Measurements from ENCODE around the gene SLC34A2.
"Not testable (repeated sequence)": the region's sequence is repeated elsewhere in the genome, so short reads cannot be mapped to it uniquely, and the experiment has no call there.

The SLC34A2 gene

DNA sequence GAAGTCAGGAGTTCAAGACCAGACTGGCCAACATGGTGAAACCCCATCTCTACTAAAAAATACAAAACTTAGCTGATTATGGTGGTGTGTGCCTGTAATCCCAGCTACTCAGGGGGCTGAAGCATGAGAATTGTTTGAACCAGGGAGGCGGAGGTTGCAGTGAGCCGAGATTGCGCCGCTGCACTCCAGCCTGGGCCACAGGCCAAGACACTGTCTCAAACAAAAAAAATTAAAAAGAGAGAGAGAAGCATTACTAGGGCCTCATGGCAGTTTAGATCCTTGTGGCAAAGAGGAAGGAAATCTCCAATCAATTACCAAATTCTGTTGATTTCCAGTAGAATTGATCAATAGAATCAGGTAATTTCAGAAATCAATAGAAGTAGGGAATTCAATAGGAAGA lies 16.8 kb upstream of the SLC34A2 start:
- Mint-ChIP-seq H3K9me3 (no peaks in the 10 kb centered on the region), H3K4me3 (no peak overlapping the region), H3K27ac (no peak overlapping the region), H3K36me3 (ENCODE audit: low read depth) (no peaks in the 10 kb centered on the region), H3K27me3 (no peaks in the 10 kb centered on the region), H3K4me1 (ENCODE audit: low read depth) (no peaks in the 10 kb centered on the region)
- intact Hi-C loops (cut with micrococcal nuclease), result no loop called here

DNA sequence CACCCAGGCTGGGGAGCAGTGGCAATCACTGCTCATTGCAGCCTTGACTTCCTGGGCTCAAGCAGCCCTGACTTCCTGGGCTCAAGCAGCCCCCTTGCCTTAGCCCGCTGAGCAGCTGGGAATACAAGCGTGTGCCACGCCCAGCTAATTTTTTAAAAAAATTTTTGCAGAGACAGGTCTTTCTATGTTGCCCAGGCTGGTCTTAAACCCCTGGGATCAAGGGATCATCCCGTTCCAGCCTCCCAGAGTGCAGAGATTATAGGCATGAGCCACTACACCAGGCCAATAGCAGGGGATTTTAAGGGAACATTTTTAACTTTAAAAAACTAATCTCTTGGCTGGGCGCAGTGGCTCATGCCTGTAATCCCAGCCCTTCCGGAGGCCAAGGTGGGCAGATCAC lies 5.3 kb upstream of the SLC34A2 start:
- H3K27ac Mint-ChIP-seq, result no peak overlapping the region
- H3K4me3 Mint-ChIP-seq, result no peak overlapping the region
- no peaks in the 10 kb centered on the region for H3K9me3 Mint-ChIP-seq
- intact Hi-C loops (cut with micrococcal nuclease), result no loop called here
- H3K36me3 Mint-ChIP-seq (ENCODE audit: low read depth), result no peaks in the 10 kb centered on the region
- H3K4me1 Mint-ChIP-seq (ENCODE audit: low read depth), result no peaks in the 10 kb centered on the region
- peaks cover 21% of the 10 kb centered on the region for H3K27me3 Mint-ChIP-seq

DNA sequence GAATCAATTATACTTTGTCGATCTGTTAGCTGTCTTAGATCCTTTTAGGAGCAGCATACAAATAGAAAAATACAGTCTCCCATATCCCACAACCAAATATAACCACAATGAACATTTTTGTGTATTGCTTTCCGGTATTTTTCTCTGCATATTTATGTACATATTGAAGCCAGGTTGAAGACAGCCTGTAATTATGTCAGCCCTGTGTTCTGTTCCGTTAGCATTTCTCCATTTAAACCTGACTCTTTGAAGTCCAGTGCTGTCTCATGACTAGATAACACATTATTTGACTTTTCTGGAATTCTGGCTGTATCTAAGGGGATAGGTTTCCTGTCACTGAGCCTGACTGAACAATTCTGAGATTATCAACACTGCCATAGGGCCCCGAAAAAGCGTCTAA lies 4.0 kb upstream of the SLC34A2 start:
- intact Hi-C loops (cut with micrococcal nuclease), result no loop called here
- Mint-ChIP-seq H3K4me3 (no peak overlapping the region), H3K27me3 (peaks cover 35% of the 10 kb centered on the region), H3K9me3 (no peaks in the 10 kb centered on the region), H3K27ac (no peak overlapping the region), H3K36me3 (ENCODE audit: low read depth) (no peaks in the 10 kb centered on the region), H3K4me1 (ENCODE audit: low read depth) (no peaks in the 10 kb centered on the region)

GRCh38 chr4:25654031-25654970 lies 1.4 kb upstream of the SLC34A2 start:
- H3K4me3 Mint-ChIP-seq, result no peak overlapping the region
- no peaks in the 10 kb centered on the region for H3K9me3 Mint-ChIP-seq
- H3K4me1 Mint-ChIP-seq (ENCODE audit: low read depth), result no peaks in the 10 kb centered on the region
- H3K27ac Mint-ChIP-seq, result no peak overlapping the region
- H3K36me3 Mint-ChIP-seq (ENCODE audit: low read depth), result no peaks in the 10 kb centered on the region
- peaks cover 38% of the 10 kb centered on the region for H3K27me3 Mint-ChIP-seq
- intact Hi-C loops (cut with micrococcal nuclease), result no loop called here

DNA sequence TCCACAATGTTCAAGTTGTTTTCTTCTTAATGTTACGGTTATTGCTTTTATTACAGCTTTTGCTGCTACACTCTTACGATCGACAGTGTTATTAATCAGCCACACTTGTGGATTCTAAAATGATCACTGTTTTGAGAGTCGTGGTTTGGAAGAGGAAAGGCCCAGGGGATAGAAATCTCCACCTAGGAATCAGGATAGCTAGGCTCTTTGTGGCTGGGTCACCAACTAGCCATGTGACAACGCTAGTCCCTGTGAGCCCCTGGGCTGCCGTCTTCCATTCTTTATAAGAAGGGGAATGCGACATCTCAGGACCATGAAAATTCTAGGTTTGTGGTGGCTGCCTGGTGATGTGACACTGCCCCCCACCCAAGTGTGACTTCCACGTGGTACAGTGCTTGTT lies 380 bp downstream of the SLC34A2 start:
- H3K9me3 Mint-ChIP-seq, result no peaks in the 10 kb centered on the region
- no peaks in the 10 kb centered on the region for H3K36me3 Mint-ChIP-seq (ENCODE audit: low read depth)
- no peak overlapping the region for H3K27ac Mint-ChIP-seq
- H3K4me3 Mint-ChIP-seq, result no peak overlapping the region
- intact Hi-C loops (cut with micrococcal nuclease), result no loop called here
- H3K4me1 Mint-ChIP-seq (ENCODE audit: low read depth), result no peaks in the 10 kb centered on the region
- H3K27me3 Mint-ChIP-seq, result peaks cover 38% of the 10 kb centered on the region

DNA sequence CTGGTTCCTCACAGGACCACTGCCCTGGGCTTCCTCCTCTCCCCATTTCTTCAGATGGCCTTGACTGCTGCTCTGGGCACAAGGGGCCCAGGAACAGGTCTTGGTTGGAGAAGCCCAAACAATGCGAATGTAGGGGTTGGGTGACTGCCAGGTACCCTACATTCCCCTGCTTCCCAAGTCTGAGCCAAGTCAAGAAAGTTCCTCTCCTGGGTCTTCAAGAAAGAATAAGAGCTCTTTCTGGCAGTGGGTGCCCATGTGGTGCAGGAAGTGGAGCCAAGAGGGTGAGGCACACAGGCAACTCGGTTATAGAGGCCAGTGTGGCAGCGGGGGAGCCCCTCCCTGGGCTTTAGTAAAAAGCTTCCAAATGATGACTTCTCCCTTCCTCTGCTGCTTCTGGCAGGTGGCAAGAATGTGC lies 2.7 kb downstream of the SLC34A2 start:
- Mint-ChIP-seq H3K36me3 (ENCODE audit: low read depth) (no peaks in the 10 kb centered on the region), H3K27ac (no peak overlapping the region), H3K4me1 (ENCODE audit: low read depth) (no peaks in the 10 kb centered on the region), H3K9me3 (no peaks in the 10 kb centered on the region), H3K27me3 (peaks cover 39% of the 10 kb centered on the region), H3K4me3 (no peak overlapping the region)
- intact Hi-C loops (cut with micrococcal nuclease), result no loop called here

DNA sequence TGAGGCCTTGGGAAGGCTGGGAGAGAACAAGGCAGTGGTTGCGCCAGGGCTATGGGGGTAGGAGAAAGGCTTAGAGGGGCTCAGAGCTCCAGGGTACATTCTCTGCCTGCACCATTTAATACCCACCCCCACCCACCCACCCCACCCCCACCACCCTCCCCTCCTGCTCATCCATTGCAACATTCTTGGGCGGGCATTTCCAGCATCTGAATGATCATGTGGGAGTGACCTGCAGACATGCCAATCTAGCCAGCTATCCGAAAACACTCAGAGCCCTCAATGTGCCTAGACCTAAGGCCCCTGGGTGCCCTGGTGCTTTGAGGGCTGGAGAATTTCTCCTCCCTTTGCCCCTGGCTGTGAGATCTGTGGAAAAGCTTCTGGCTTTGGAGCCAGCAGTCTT lies 3.1 kb downstream of the SLC34A2 start:
- H3K4me3 Mint-ChIP-seq, result no peak overlapping the region
- intact Hi-C loops (cut with micrococcal nuclease), result no loop called here
- no peaks in the 10 kb centered on the region for H3K9me3 Mint-ChIP-seq
- H3K4me1 Mint-ChIP-seq (ENCODE audit: low read depth), result no peaks in the 10 kb centered on the region
- peaks cover 40% of the 10 kb centered on the region for H3K27me3 Mint-ChIP-seq
- H3K36me3 Mint-ChIP-seq (ENCODE audit: low read depth), result no peaks in the 10 kb centered on the region
- no peak overlapping the region for H3K27ac Mint-ChIP-seq

DNA sequence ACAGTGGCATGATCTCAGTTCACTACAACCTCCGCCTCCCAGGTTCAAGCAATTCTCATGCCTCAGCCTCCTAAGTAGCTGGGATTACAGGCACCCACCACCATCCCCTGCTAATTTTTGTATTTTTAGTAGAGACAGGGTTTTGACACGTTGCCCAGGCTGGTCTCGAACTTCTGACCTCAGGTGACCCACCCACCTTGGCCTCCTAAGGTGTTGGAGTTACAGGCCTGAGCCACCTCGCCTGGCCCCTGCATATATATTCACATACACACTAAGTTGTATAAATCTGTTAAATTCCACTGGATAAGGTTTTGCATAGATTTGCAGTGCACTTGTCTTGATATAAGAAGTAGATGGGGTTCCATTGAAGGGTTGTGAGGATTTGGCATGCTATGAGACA lies 5.8 kb downstream of the SLC34A2 start:
- H3K9me3 Mint-ChIP-seq; H3K27ac Mint-ChIP-seq; H3K4me1 Mint-ChIP-seq (ENCODE audit: low read depth); H3K36me3 Mint-ChIP-seq (ENCODE audit: low read depth); intact Hi-C loops (cut with micrococcal nuclease); H3K4me3 Mint-ChIP-seq: not testable (repeated sequence)
- H3K27me3 Mint-ChIP-seq, result peaks cover 15% of the 10 kb centered on the region

DNA sequence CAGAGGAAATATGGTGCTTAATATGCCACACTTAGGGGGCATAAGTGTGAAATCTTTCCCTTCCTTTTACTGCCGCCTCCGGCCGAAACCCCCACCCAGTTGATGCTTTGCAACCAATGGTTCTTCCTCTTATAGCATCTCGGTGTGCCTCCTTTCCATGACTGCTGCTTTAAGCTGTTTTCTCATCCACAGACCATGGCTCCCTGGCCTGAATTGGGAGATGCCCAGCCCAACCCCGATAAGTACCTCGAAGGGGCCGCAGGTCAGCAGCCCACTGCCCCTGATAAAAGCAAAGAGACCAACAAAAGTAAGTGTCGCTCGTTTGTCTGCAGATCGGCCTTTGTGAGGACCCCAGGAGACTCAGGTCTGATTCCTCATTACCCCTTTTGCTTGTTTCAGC lies 6.7 kb downstream of the SLC34A2 start:
- Mint-ChIP-seq H3K4me3 (no peak overlapping the region), H3K27me3 (peaks cover 7% of the 10 kb centered on the region), H3K27ac (no peak overlapping the region), H3K36me3 (ENCODE audit: low read depth) (no peaks in the 10 kb centered on the region), H3K4me1 (ENCODE audit: low read depth) (no peaks in the 10 kb centered on the region), H3K9me3 (no peaks in the 10 kb centered on the region)
- intact Hi-C loops (cut with micrococcal nuclease), result no loop called here

DNA sequence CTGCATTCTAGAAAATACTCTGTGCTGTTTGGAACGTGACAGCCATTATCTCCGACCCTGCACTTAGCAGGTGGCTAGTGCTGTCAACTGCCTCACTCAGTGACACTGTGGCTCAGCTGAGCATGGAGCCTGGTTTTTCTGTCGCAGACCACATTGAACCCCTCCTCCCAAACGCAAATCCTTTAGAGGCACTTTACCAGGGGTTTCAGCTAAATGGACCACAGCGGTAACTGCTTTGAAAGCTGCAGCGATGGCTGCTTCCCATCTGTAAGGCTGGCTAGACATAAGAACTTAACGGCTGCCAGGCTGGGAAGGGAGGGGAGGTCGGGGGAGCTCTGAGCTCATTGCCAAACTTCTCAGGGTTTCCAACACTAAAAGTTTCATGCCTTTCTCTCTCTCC lies 8.1 kb downstream of the SLC34A2 start:
- no peak overlapping the region for H3K27ac Mint-ChIP-seq
- no peak overlapping the region for H3K4me3 Mint-ChIP-seq
- no peaks in the 10 kb centered on the region for H3K4me1 Mint-ChIP-seq (ENCODE audit: low read depth)
- H3K27me3 Mint-ChIP-seq, result peaks cover 4% of the 10 kb centered on the region
- intact Hi-C loops (cut with micrococcal nuclease), result no loop called here
- no peaks in the 10 kb centered on the region for H3K36me3 Mint-ChIP-seq (ENCODE audit: low read depth)
- no peaks in the 10 kb centered on the region for H3K9me3 Mint-ChIP-seq

DNA sequence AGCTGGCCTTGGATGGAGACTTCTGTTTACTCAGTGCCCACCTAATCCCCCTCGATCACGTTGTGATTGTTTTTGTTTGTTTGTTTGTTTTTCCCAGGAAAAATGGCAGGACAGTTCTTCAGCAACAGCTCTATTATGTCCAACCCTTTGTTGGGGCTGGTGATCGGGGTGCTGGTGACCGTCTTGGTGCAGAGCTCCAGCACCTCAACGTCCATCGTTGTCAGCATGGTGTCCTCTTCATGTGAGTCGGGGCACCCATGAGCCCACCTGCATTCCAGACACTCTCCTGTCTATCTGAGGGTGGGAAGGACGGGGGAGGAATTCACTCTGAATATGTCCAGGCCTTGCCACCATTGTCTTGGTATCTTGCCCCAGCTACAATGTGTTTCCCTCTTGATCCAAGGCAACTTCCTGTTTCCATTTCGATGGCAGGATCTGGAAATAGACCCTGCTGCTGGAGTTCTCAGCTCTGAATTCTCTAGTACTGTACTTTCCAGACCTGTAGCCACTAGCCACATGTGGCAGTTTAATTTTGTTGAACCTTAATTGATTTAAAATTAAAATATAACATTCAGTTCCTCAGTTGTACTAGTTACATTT lies 10.5 kb downstream of the SLC34A2 start:
- Mint-ChIP-seq H3K4me1 (ENCODE audit: low read depth) (no peaks in the 10 kb centered on the region), H3K9me3 (no peaks in the 10 kb centered on the region), H3K27me3 (peaks cover 4% of the 10 kb centered on the region), H3K36me3 (ENCODE audit: low read depth) (no peaks in the 10 kb centered on the region), H3K27ac (no peak overlapping the region), H3K4me3 (no peak overlapping the region)
- intact Hi-C loops (cut with micrococcal nuclease), result no loop called here

- no peak overlapping the region for H3K4me3 Mint-ChIP-seq
- H3K4me1 Mint-ChIP-seq (ENCODE audit: low read depth), result no peaks in the 10 kb centered on the region
- no peaks in the 10 kb centered on the region for H3K36me3 Mint-ChIP-seq (ENCODE audit: low read depth)
- no peaks in the 10 kb centered on the region for H3K9me3 Mint-ChIP-seq
- intact Hi-C loops (cut with micrococcal nuclease), result no loop called here
- peaks cover 4% of the 10 kb centered on the region for H3K27me3 Mint-ChIP-seq
- no peak overlapping the region for H3K27ac Mint-ChIP-seq
Measured at GRCh38 chr4:25667931-25668557, 12.4 kb downstream of the SLC34A2 start.

GRCh38 chr4:25670991-25671390 lies 15.3 kb downstream of the SLC34A2 start:
- Mint-ChIP-seq H3K4me3 (no peak overlapping the region), H3K36me3 (ENCODE audit: low read depth) (no peaks in the 10 kb centered on the region), H3K9me3 (no peaks in the 10 kb centered on the region), H3K27ac (no peak overlapping the region), H3K4me1 (ENCODE audit: low read depth) (no peaks in the 10 kb centered on the region), H3K27me3 (no peaks in the 10 kb centered on the region)
- intact Hi-C loops (cut with micrococcal nuclease), result no loop called here

DNA sequence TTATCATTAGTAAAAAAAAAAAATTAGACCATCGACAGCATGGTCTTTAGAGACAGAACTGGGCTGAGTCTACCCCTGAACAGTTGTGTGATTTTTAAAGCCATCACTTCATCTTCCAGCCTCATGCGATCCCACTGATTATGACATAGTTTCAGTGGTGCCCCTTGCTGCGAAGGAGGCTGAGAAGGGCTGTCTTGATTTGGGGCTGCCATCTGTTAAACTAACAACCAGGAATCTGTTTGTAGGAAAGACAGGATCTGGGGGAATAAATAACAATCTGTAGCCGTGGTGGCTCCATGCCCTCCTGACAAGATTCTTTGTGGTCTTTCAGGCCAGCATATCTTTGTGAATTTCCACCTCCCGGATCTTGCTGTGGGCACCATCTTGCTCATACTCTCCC lies 17.1 kb downstream of the SLC34A2 start:
- intact Hi-C loops (cut with micrococcal nuclease), result no loop called here
- Mint-ChIP-seq H3K4me1 (ENCODE audit: low read depth) (no peaks in the 10 kb centered on the region), H3K4me3 (no peak overlapping the region), H3K36me3 (ENCODE audit: low read depth) (no peaks in the 10 kb centered on the region), H3K27ac (no peak overlapping the region), H3K27me3 (no peaks in the 10 kb centered on the region), H3K9me3 (no peaks in the 10 kb centered on the region)

Data from dendritic cell treated with granulocyte-macrophage colony-stimulating factor and Interleukin-4, amounts not matched to agents 40 ng/mL and 50 ng/mL, for 4 days (primary cell).